ENCODE measurements around the gene RUSF1.
"Not testable (repeated sequence)": the region's sequence is repeated elsewhere in the genome, so short reads cannot be mapped to it uniquely, and the experiment has no call there.

RUSF1 gene

DNA sequence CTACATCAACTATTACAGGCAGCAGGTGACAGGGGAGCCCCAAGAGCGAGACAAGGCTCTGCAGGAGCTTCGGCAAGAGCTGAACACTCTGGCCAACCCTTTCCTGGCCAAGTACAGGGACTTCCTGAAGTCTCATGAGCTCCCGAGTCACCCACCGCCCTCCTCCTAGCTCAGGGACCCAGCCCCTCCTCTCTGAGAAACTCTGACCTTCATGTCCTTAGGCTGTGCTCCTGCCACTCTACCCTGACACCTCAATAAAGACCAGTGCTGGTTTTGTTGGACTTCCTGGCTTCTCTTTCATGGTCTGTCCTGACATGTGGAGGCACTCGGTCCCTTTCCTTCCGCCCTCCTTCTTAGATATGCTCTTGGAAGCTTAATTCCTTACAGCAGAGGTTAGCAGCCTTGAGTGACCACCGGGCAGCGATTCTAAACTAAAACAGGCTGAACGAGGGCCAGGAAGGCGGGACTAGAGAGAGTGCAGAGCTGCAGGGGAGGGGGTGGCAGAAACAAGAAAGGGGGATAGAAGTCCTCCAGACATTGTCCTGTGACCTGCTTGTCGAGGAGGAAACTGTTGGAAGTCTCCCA, 20.4 kb upstream of the RUSF1 start:
- DNase-seq (ENCODE audit: low read depth in 2 of 2), result no peak

DNA sequence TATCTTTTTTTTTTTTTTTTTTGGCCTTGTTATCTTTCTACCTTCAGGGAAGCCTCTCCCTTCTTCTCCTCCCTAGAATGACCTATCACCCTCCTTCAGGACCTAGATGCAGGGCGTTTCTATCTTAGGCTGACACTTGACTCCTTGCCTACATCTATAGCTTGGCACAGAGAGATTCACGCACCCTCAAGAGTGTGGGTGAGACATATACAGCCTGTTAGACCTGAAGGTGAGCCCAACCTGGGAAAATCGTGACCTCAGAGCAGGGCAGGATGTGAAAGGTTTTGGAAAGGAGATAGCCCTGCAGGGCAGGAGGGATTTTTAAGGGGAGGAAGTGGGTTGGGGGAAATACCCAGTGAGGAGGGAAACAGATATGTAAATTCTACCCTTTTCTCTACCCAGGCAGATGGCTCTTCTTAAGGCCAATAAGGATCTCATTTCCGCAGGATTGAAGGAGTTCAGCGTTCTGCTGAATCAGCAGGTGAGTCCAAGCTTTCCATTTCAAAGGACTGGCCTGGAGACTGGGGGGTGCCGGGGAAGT, 19.6 kb upstream of the RUSF1 start, which contains the start of gene AHSP:
TSS of gene AHSP (plus strand) at position 167 of the 541 bp plus-strand sequence. CDS start at position 407, 240 bp downstream.
- TF ChIP-seq CTCF (IDR thresholded peaks at IDR 0.05; ENCODE audit: low read depth, low read length), result no peak
- H3K4me3 ChIP-seq (replicated peaks in 1 of 2; ENCODE audit: low read depth in 2 of 2, low read length in 2 of 2), result no peak within 1 kb of the TSS
- DNase-seq (ENCODE audit: low read depth in 2 of 2), result no peak

More for the DNA sequence above, 20.4 kb upstream of the RUSF1 start:
- no peak overlapping the region for H3K4me3 ChIP-seq (replicated peaks in 1 of 2; ENCODE audit: low read depth in 2 of 2, low read length in 2 of 2)
- no peak for TF ChIP-seq CTCF (IDR thresholded peaks at IDR 0.05; ENCODE audit: low read depth, low read length)

DNA sequence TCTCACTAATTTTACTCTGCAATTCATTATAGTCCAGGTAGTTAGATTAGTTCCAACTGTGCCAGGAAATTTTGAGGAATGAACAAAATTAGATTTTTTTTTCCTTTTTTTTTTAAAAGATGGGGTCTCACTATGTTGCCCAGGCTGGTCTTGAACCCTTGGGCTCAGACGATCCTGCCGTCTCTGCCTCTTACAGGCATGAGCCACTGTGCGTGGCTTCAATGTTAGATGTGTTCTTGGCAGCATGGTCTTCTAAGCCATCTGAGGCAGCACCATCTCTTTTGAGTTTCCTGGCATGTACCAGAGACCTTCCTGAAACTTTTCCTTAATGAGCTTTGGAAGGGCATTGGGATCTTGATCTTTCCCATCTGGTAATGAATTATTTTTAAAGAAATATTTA, 16.9 kb upstream of the RUSF1 start:
- DNase-seq (ENCODE audit: low read depth in 2 of 2), result no peak
- no peak for TF ChIP-seq CTCF (IDR thresholded peaks at IDR 0.05; ENCODE audit: low read depth, low read length)
- H3K4me3 ChIP-seq (replicated peaks in 1 of 2; ENCODE audit: low read depth in 2 of 2, low read length in 2 of 2), result no peak overlapping the region

- not testable (repeated sequence) for DNase-seq (ENCODE audit: low read depth in 2 of 2); H3K4me3 ChIP-seq (replicated peaks in 1 of 2; ENCODE audit: low read depth in 2 of 2, low read length in 2 of 2)
Measured at GRCh38 chr16:31523768-31524167, 15.6 kb upstream of the RUSF1 start.

- no peak overlapping the region for H3K4me3 ChIP-seq (replicated peaks in 1 of 2; ENCODE audit: low read depth in 2 of 2, low read length in 2 of 2)
- TF ChIP-seq CTCF (IDR thresholded peaks at IDR 0.05; ENCODE audit: low read depth, low read length), result no peak
- DNase-seq (ENCODE audit: low read depth in 2 of 2), result no peak
Measured at GRCh38 chr16:31522071-31522470, 13.9 kb upstream of the RUSF1 start.

- no peak overlapping the region for H3K4me3 ChIP-seq (replicated peaks in 1 of 2; ENCODE audit: low read depth in 2 of 2, low read length in 2 of 2)
- TF ChIP-seq CTCF (IDR thresholded peaks at IDR 0.05; ENCODE audit: low read depth, low read length), result no peak
- DNase-seq (ENCODE audit: low read depth in 2 of 2), result no peak
Measured at GRCh38 chr16:31521368-31521767, 13.2 kb upstream of the RUSF1 start.

DNA sequence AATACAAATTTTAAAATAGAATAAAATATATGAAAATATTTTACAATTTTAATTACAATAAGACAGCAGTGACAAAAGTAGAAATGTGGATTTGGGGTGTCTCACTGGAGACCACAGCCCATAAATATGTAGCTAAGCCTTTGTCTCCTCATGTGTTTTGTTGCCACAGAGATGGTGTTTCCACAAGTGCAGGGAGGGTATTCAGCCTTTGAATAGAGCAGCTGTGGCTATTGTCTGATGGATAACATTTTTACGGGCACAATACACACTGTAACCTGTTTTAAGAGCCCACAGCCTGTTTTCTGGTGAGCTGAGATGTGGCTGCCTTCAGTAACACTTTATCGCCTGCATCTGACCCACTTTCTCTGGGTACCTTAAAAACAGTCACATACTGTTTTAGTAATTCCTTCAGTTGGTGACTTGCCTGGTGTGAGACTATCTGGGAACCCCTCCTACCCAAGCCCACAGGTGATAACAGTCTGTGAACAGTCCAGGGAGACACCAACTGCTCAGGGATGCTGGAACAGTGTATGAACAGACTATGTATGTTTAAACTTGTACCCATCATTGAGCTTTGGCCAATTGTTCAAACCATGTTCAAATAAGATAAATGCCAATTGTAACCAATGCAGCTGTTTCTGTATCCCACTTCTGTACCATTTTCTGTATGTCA, 11.7 kb upstream of the RUSF1 start:
- no peak for DNase-seq (ENCODE audit: low read depth in 2 of 2)
- H3K4me3 ChIP-seq (replicated peaks in 1 of 2; ENCODE audit: low read depth in 2 of 2, low read length in 2 of 2), result no peak overlapping the region
- no peak for TF ChIP-seq CTCF (IDR thresholded peaks at IDR 0.05; ENCODE audit: low read depth, low read length)

All from cardiac fibroblast (primary cell).